SW 1271 (cell line): ENCODE measurements around the gene RELA.
A peak's percentile ranks its signal among the peaks of the same experiment; 100 is the strongest.

Source experiments
- DNase-seq, 2 experiments: peaks; one replicate each; lab custom pipeline; 2025; lab: John Stamatoyannopoulos, UW

The RELA gene

GRCh38 chr11:65613091-65613928 lies 49.4 kb downstream of the RELA start:
- DNase-seq = no peak

- DNase-seq = no peak
Measured at GRCh38 chr11:65612691-65613090, 50.0 kb downstream of the RELA start.

- DNase-seq = no peak
Measured at GRCh38 chr11:65611758-65612603, 50.7 kb downstream of the RELA start.

GRCh38 chr11:65611028-65611757 lies 51.5 kb downstream of the RELA start:
- no peak for DNase-seq

GRCh38 chr11:65610404-65610803 lies 52.3 kb downstream of the RELA start:
- no peak for DNase-seq

GRCh38 chr11:65609665-65610064 lies 53.1 kb downstream of the RELA start:
- DNase-seq = no peak

- DNase-seq = no peak
Measured at GRCh38 chr11:65609229-65609628, 53.5 kb downstream of the RELA start.

- no peak for DNase-seq
Measured at GRCh38 chr11:65607614-65608426, 54.9 kb downstream of the RELA start.

- peak in 1 of 2 experiments; percentile 14 for DNase-seq
Measured at GRCh38 chr11:65606876-65607613, 55.7 kb downstream of the RELA start.

GRCh38 chr11:65604258-65604657 lies 58.5 kb downstream of the RELA start:
- no peak for DNase-seq
